Measurements from ENCODE around the gene CFAP100. TPM values are rescaled to one million over a fixed set of nuclear protein-coding genes. Genes with fewer than 3 reads are reported as not detected.

CFAP100 gene
- total RNA-seq, 3 donors from 2014 or later: not detected

- ATAC-seq: no peak
- Mint-ChIP-seq H3K4me1 (ENCODE audit: low read depth) (peaks cover 3% of the 10 kb centered on the region), H3K27me3 (ENCODE audit: low read depth) (no peaks in the 10 kb centered on the region), H3K36me3 (ENCODE audit: insufficient read depth) (peaks cover 42% of the 10 kb centered on the region), H3K4me3 (no peak overlapping the region), H3K9me3 (no peaks in the 10 kb centered on the region)
- DNase-seq: no peak
Measured at GRCh38 chr3:126450744-126451143, 56.0 kb downstream of the CFAP100 start.

- H3K9me3 Mint-ChIP-seq: no peaks in the 10 kb centered on the region
- no peak for ATAC-seq
Measured at GRCh38 chr3:126451511-126451910, 56.8 kb downstream of the CFAP100 start.

GRCh38 chr3:126452213-126452612 lies 57.5 kb downstream of the CFAP100 start:
- Mint-ChIP-seq H3K4me1 (ENCODE audit: low read depth) (peaks cover 3% of the 10 kb centered on the region), H3K4me3 (no peak overlapping the region), H3K27me3 (ENCODE audit: low read depth) (no peaks in the 10 kb centered on the region), H3K36me3 (ENCODE audit: insufficient read depth) (peaks cover 43% of the 10 kb centered on the region), H3K9me3 (no peaks in the 10 kb centered on the region)
- DNase-seq: no peak
- no peak for ATAC-seq

More at GRCh38 chr3:126451511-126451910, 56.8 kb downstream of the CFAP100 start:
- peaks cover 39% of the 10 kb centered on the region for H3K36me3 Mint-ChIP-seq (ENCODE audit: insufficient read depth)
- no peaks in the 10 kb centered on the region for H3K27me3 Mint-ChIP-seq (ENCODE audit: low read depth)
- no peak overlapping the region for H3K4me3 Mint-ChIP-seq
- peaks cover 3% of the 10 kb centered on the region for H3K4me1 Mint-ChIP-seq (ENCODE audit: low read depth)
- DNase-seq: no peak

- Mint-ChIP-seq H3K4me1 (ENCODE audit: low read depth) (peaks cover 8% of the 10 kb centered on the region), H3K4me3 (no peak overlapping the region), H3K27me3 (ENCODE audit: low read depth) (no peaks in the 10 kb centered on the region), H3K36me3 (ENCODE audit: insufficient read depth) (peaks cover 44% of the 10 kb centered on the region), H3K9me3 (no peaks in the 10 kb centered on the region)
- ATAC-seq (no peak), DNase-seq (no peak)
Measured at GRCh38 chr3:126454025-126454424, 59.3 kb downstream of the CFAP100 start.

GRCh38 chr3:126454437-126455198 lies 59.9 kb downstream of the CFAP100 start:
- no peak overlapping the region for H3K4me3 Mint-ChIP-seq
- no peaks in the 10 kb centered on the region for H3K9me3 Mint-ChIP-seq
- peaks cover 8% of the 10 kb centered on the region for H3K4me1 Mint-ChIP-seq (ENCODE audit: low read depth)

GRCh38 chr3:126456211-126456610 lies 61.5 kb downstream of the CFAP100 start:
- Mint-ChIP-seq H3K27me3 (ENCODE audit: low read depth) (no peaks in the 10 kb centered on the region), H3K9me3 (no peaks in the 10 kb centered on the region), H3K4me1 (ENCODE audit: low read depth) (peaks cover 12% of the 10 kb centered on the region), H3K4me3 (no peak overlapping the region), H3K36me3 (ENCODE audit: insufficient read depth) (peaks cover 47% of the 10 kb centered on the region)
- ATAC-seq (no peak), DNase-seq (no peak)

More at GRCh38 chr3:126454437-126455198, 59.9 kb downstream of the CFAP100 start:
- no peak for DNase-seq
- Mint-ChIP-seq H3K36me3 (ENCODE audit: insufficient read depth) (peaks cover 44% of the 10 kb centered on the region), H3K27me3 (ENCODE audit: low read depth) (no peaks in the 10 kb centered on the region)
- ATAC-seq: no peak

- ATAC-seq: no peak
- Mint-ChIP-seq H3K9me3 (no peaks in the 10 kb centered on the region), H3K27me3 (ENCODE audit: low read depth) (no peaks in the 10 kb centered on the region), H3K4me1 (ENCODE audit: low read depth) (peaks cover 12% of the 10 kb centered on the region), H3K4me3 (no peak overlapping the region), H3K36me3 (ENCODE audit: insufficient read depth) (peaks cover 46% of the 10 kb centered on the region)
- DNase-seq: no peak
Measured at GRCh38 chr3:126456766-126457388, 62.2 kb downstream of the CFAP100 start.

- H3K9me3 Mint-ChIP-seq: no peaks in the 10 kb centered on the region
- H3K27me3 Mint-ChIP-seq (ENCODE audit: low read depth): no peaks in the 10 kb centered on the region
- no peak for ATAC-seq
- H3K36me3 Mint-ChIP-seq (ENCODE audit: insufficient read depth): peaks cover 43% of the 10 kb centered on the region
- H3K4me1 Mint-ChIP-seq (ENCODE audit: low read depth): peaks cover 12% of the 10 kb centered on the region
- H3K4me3 Mint-ChIP-seq: no peak overlapping the region
- DNase-seq: no peak
Measured at GRCh38 chr3:126459111-126459762, 64.5 kb downstream of the CFAP100 start.

- Mint-ChIP-seq H3K9me3 (no peaks in the 10 kb centered on the region), H3K36me3 (ENCODE audit: insufficient read depth) (peaks cover 43% of the 10 kb centered on the region), H3K4me1 (ENCODE audit: low read depth) (peaks cover 12% of the 10 kb centered on the region), H3K27me3 (ENCODE audit: low read depth) (no peaks in the 10 kb centered on the region), H3K4me3 (no peak overlapping the region)
- ATAC-seq (no peak), DNase-seq (no peak)
Measured at GRCh38 chr3:126459763-126460127, 65.0 kb downstream of the CFAP100 start.

GRCh38 chr3:126460381-126460780 lies 65.7 kb downstream of the CFAP100 start:
- Mint-ChIP-seq H3K4me1 (ENCODE audit: low read depth) (peaks cover 10% of the 10 kb centered on the region), H3K36me3 (ENCODE audit: insufficient read depth) (peaks cover 41% of the 10 kb centered on the region), H3K27me3 (ENCODE audit: low read depth) (no peaks in the 10 kb centered on the region), H3K9me3 (no peaks in the 10 kb centered on the region), H3K4me3 (no peak overlapping the region)
- no peak for DNase-seq
- no peak for ATAC-seq

GRCh38 chr3:126461450-126462070 lies 66.9 kb downstream of the CFAP100 start:
- Mint-ChIP-seq H3K36me3 (ENCODE audit: insufficient read depth) (peaks cover 47% of the 10 kb centered on the region), H3K27me3 (ENCODE audit: low read depth) (no peaks in the 10 kb centered on the region), H3K4me1 (ENCODE audit: low read depth) (peaks cover 10% of the 10 kb centered on the region), H3K4me3 (no peak overlapping the region), H3K9me3 (no peaks in the 10 kb centered on the region)
- ATAC-seq: no peak
- no peak for DNase-seq

GRCh38 chr3:126463521-126463920 lies 68.8 kb downstream of the CFAP100 start:
- Mint-ChIP-seq H3K4me1 (ENCODE audit: low read depth) (peaks cover 17% of the 10 kb centered on the region), H3K9me3 (no peaks in the 10 kb centered on the region), H3K4me3 (no peak overlapping the region), H3K27me3 (ENCODE audit: low read depth) (no peaks in the 10 kb centered on the region), H3K36me3 (ENCODE audit: insufficient read depth) (peaks cover 48% of the 10 kb centered on the region)
- DNase-seq: no peak
- ATAC-seq: no peak

GRCh38 chr3:126464093-126464492 lies 69.4 kb downstream of the CFAP100 start:
- Mint-ChIP-seq H3K36me3 (ENCODE audit: insufficient read depth) (peaks cover 50% of the 10 kb centered on the region), H3K27me3 (ENCODE audit: low read depth) (no peaks in the 10 kb centered on the region), H3K9me3 (no peaks in the 10 kb centered on the region), H3K4me1 (ENCODE audit: low read depth) (peaks cover 18% of the 10 kb centered on the region), H3K4me3 (no peak overlapping the region)
- ATAC-seq: no peak
- DNase-seq: no peak

GRCh38 chr3:126464494-126464893 lies 69.8 kb downstream of the CFAP100 start:
- H3K9me3 Mint-ChIP-seq: no peaks in the 10 kb centered on the region
- no peak for DNase-seq
- no peaks in the 10 kb centered on the region for H3K27me3 Mint-ChIP-seq (ENCODE audit: low read depth)
- no peak overlapping the region for H3K4me3 Mint-ChIP-seq
- no peak for ATAC-seq
- peaks cover 54% of the 10 kb centered on the region for H3K36me3 Mint-ChIP-seq (ENCODE audit: insufficient read depth)
- peaks cover 22% of the 10 kb centered on the region for H3K4me1 Mint-ChIP-seq (ENCODE audit: low read depth)

Data from activated T-cell treated with anti-CD3 and anti-CD28 coated beads, Interleukin-2, amount 50 U/mL, for 4 hours (primary cell).